Naive thymus-derived CD8-positive, alpha-beta T cell (primary cell): ENCODE results near the gene ATP8B1. TPM values are rescaled to one million over a fixed set of nuclear protein-coding genes. Genes with fewer than 3 reads are reported as not detected.
"Not testable (repeated sequence)": the region's sequence is repeated elsewhere in the genome, so short reads cannot be mapped to it uniquely, and the experiment has no call there.

ENCODE experiments used
- ATAC-seq, 2 donors: fragments of 150-1000 bp; cut with Tn5 transposase in 1 of 2; sonication (Bioruptor Pico), chemical (Tn5 transposase) in 1 of 2; 1 replicate in 1 of 2; 2 replicates in 1 of 2; pipeline ENCODE4 v1.10.0; 2021; ENCODE audit warnings: mild to moderate bottlenecking in 2 of 2, moderate library complexity in 2 of 2
- POLR2A ChIA-PET: fragments of 350-600 bp; sonication (Branson Sonifier 250); formaldehyde crosslinking; loops from one replicate; lab custom pipeline; 2021; ENCODE audit warnings: antibody characterized with exemption; lab: Charles Lee
- DNase-seq, 10 donors: peaks; one replicate each; pipeline versions ENCODE4 v3.0.0 to v3.0.0-alpha.2; 2020 to 2022
- H3K27ac Mint-ChIP-seq, 10 donors: one replicate each; pipeline ENCODE4 v1.8.0; 2020 to 2022; ENCODE audit warnings: mild to moderate bottlenecking in 10 of 10, mixed read lengths in 10 of 10, moderate library complexity in 4 of 10, inconsistent platforms in 1 of 10
- H3K27me3 Mint-ChIP-seq, 5 donors: one replicate each; pipeline ENCODE4 v1.8.0; 2021 to 2022; ENCODE audit warnings: mixed read lengths in 5 of 5
- H3K36me3 Mint-ChIP-seq, 3 donors: one replicate each; pipeline ENCODE4 v1.8.0; 2020 to 2022; ENCODE audit warnings: mixed read lengths in 3 of 3, mild to moderate bottlenecking in 2 of 3, inconsistent platforms in 1 of 3
- H3K4me1 Mint-ChIP-seq, 4 donors: one replicate each; pipeline ENCODE4 v1.8.0; 2021 to 2022; ENCODE audit warnings: mixed read lengths in 4 of 4
- H3K4me3 Mint-ChIP-seq, 10 donors: one replicate each; pipeline ENCODE4 v1.8.0; 2020 to 2022; ENCODE audit warnings: mild to moderate bottlenecking in 10 of 10, mixed read lengths in 10 of 10, moderate library complexity in 6 of 10, inconsistent platforms in 1 of 10
- H3K9me3 Mint-ChIP-seq, 9 donors: one replicate each; pipeline ENCODE4 v1.8.0; 2020 to 2022; ENCODE audit warnings: mixed read lengths in 9 of 9, mild to moderate bottlenecking in 3 of 9, inconsistent platforms in 1 of 9, moderate library complexity in 1 of 9
- polyA plus RNA-seq, 3 donors: library from polyadenylated mRNA; unstranded; fragments of 300-500 nt; fragmentation: Illumina TruSeq; gene quantifications; one replicate each; pipeline ENCODE4 v1.2.3, GENCODE V29; 2021
- total RNA-seq, 8 experiments: library from RNA in 2 of 8; stranded (reverse) in 2 of 8; gene quantifications; one replicate each; pipeline ENCODE4 v1.2.3 and lab custom pipeline; 2021 to 2026

ATP8B1 gene
- total and polyA plus RNA-seq, 5 experiments from 2014 or later, result 0.08 TPM; not detected in 4

GRCh38 chr18:57659460-57660102 is 143.5 kb downstream of the ATP8B1 start:
- POLR2A ChIA-PET, result no interaction called here
- H3K9me3 Mint-ChIP-seq, result peaks cover 0 to 15% (median 6%) of the 10 kb centered on the region in 9 donors
- H3K36me3 Mint-ChIP-seq, result peaks cover 9 to 17% (median 12%) of the 10 kb centered on the region in 3 donors
- no peak overlapping the region for H3K4me3 Mint-ChIP-seq
- H3K27ac Mint-ChIP-seq, result peak overlapping the region in 2 of 10 donors; percentile 35 to 43
- ATAC-seq (no peak), DNase-seq (no peak)
- H3K27me3 Mint-ChIP-seq, result no peaks in the 10 kb centered on the region
- peaks cover 21 to 39% (median 31%) of the 10 kb centered on the region in 4 donors for H3K4me1 Mint-ChIP-seq

- no peak overlapping the region for H3K4me3 Mint-ChIP-seq
- no peak overlapping the region for H3K27ac Mint-ChIP-seq
- ATAC-seq, result no peak
Measured at GRCh38 chr18:57657542-57657941, 145.6 kb downstream of the ATP8B1 start.

GRCh38 chr18:57655740-57656139 is 147.4 kb downstream of the ATP8B1 start:
- peaks cover 15 to 20% (median 20%) of the 10 kb centered on the region in 4 donors for H3K4me1 Mint-ChIP-seq
- no peak for ATAC-seq

More at GRCh38 chr18:57657542-57657941, 145.6 kb downstream of the ATP8B1 start:
- Mint-ChIP-seq H3K4me1 (peaks cover 19 to 23% (median 21%) of the 10 kb centered on the region in 4 donors), H3K36me3 (peaks cover 12 to 20% (median 19%) of the 10 kb centered on the region in 3 donors), H3K9me3 (peaks cover 0 to 18% (median 6%) of the 10 kb centered on the region in 9 donors), H3K27me3 (no peaks in the 10 kb centered on the region)
- DNase-seq, result no peak
- POLR2A ChIA-PET, result no interaction called here

GRCh38 chr18:57651914-57652313 is 151.2 kb downstream of the ATP8B1 start:
- no peak overlapping the region for H3K27ac Mint-ChIP-seq
- no peak for DNase-seq
- POLR2A ChIA-PET, result no interaction called here
- H3K9me3 Mint-ChIP-seq, result peaks cover 0 to 16% (median 6%) of the 10 kb centered on the region in 9 donors
- no peaks in the 10 kb centered on the region for H3K27me3 Mint-ChIP-seq
- no peak overlapping the region for H3K4me3 Mint-ChIP-seq
- H3K36me3 Mint-ChIP-seq, result peaks cover 12 to 19% (median 17%) of the 10 kb centered on the region in 3 donors
- no peak for ATAC-seq
- H3K4me1 Mint-ChIP-seq, result peaks cover 5 to 18% (median 17%) of the 10 kb centered on the region in 4 donors

More at GRCh38 chr18:57655740-57656139, 147.4 kb downstream of the ATP8B1 start:
- Mint-ChIP-seq H3K4me3 (no peak overlapping the region), H3K9me3 (peaks cover 0 to 18% (median 6%) of the 10 kb centered on the region in 9 donors), H3K36me3 (peaks cover 12 to 19% (median 17%) of the 10 kb centered on the region in 3 donors), H3K27me3 (no peaks in the 10 kb centered on the region), H3K27ac (no peak overlapping the region)
- POLR2A ChIA-PET, result no interaction called here
- no peak for DNase-seq

GRCh38 chr18:57649556-57650500 is 153.3 kb downstream of the ATP8B1 start:
- DNase-seq, result no peak
- POLR2A ChIA-PET, result interaction anchor here (0.5 kb wide), 1 partner anchor 331 kb away, joined by 4 read pairs; no protein-coding TSS in a partner anchor
- peaks cover under 1 to 21% (median 12%) of the 10 kb centered on the region in 3 donors for H3K36me3 Mint-ChIP-seq
- H3K9me3 Mint-ChIP-seq, result peaks cover 0 to 5% (median 0%) of the 10 kb centered on the region in 9 donors
- ATAC-seq, result no peak
- H3K4me1 Mint-ChIP-seq, result peaks cover 9 to 30% (median 26%) of the 10 kb centered on the region in 4 donors
- H3K27me3 Mint-ChIP-seq, result no peaks in the 10 kb centered on the region
- H3K27ac Mint-ChIP-seq, result peak overlapping the region in 1 of 10 donors; percentile 17
- H3K4me3 Mint-ChIP-seq, result no peak overlapping the region

- no peaks in the 10 kb centered on the region for H3K9me3 Mint-ChIP-seq
- POLR2A ChIA-PET, result no interaction called here
- peaks cover 0 to 18% (median 9%) of the 10 kb centered on the region in 3 donors for H3K36me3 Mint-ChIP-seq
- no peaks in the 10 kb centered on the region for H3K27me3 Mint-ChIP-seq
- ATAC-seq (no peak), DNase-seq (no peak)
- H3K4me3 Mint-ChIP-seq, result no peak overlapping the region
- peaks cover 12 to 33% (median 29%) of the 10 kb centered on the region in 4 donors for H3K4me1 Mint-ChIP-seq
- H3K27ac Mint-ChIP-seq, result no peak overlapping the region
Measured at GRCh38 chr18:57648414-57648813, 154.7 kb downstream of the ATP8B1 start.

- H3K27ac Mint-ChIP-seq, result peak overlapping the region in 1 of 10 donors; percentile 14
- POLR2A ChIA-PET, result no interaction called here
- H3K36me3 Mint-ChIP-seq, result peaks cover 4 to 37% (median 16%) of the 10 kb centered on the region in 3 donors
- H3K27me3 Mint-ChIP-seq, result no peaks in the 10 kb centered on the region
- DNase-seq (no peak), ATAC-seq (no peak)
- H3K4me1 Mint-ChIP-seq, result peaks cover 18 to 33% (median 22%) of the 10 kb centered on the region in 4 donors
- H3K9me3 Mint-ChIP-seq, result no peaks in the 10 kb centered on the region
- peak overlapping the region in 1 of 10 donors; percentile 28 for H3K4me3 Mint-ChIP-seq
Measured at GRCh38 chr18:57644540-57644939, 158.6 kb downstream of the ATP8B1 start.

GRCh38 chr18:57643726-57644125 is 159.4 kb downstream of the ATP8B1 start:
- H3K9me3 Mint-ChIP-seq, H3K27me3 Mint-ChIP-seq, DNase-seq, ATAC-seq, POLR2A ChIA-PET, H3K4me3 Mint-ChIP-seq, H3K27ac Mint-ChIP-seq: not testable (repeated sequence)
- peaks cover 4 to 37% (median 16%) of the 10 kb centered on the region in 3 donors for H3K36me3 Mint-ChIP-seq
- H3K4me1 Mint-ChIP-seq, result peaks cover 18 to 27% (median 20%) of the 10 kb centered on the region in 4 donors

- POLR2A ChIA-PET, DNase-seq: not testable (repeated sequence)
Measured at GRCh38 chr18:57642462-57642861, 160.7 kb downstream of the ATP8B1 start.

GRCh38 chr18:57640749-57641148 is 162.4 kb downstream of the ATP8B1 start:
- POLR2A ChIA-PET, result no interaction called here
- H3K9me3 Mint-ChIP-seq, result no peaks in the 10 kb centered on the region
- no peak for ATAC-seq
- H3K4me3 Mint-ChIP-seq, result no peak overlapping the region
- H3K4me1 Mint-ChIP-seq, result peaks cover 11 to 20% (median 17%) of the 10 kb centered on the region in 4 donors
- H3K36me3 Mint-ChIP-seq, result peaks cover 4 to 45% (median 15%) of the 10 kb centered on the region in 3 donors
- H3K27ac Mint-ChIP-seq, result peak overlapping the region in 2 of 10 donors; percentile 15 to 48
- no peaks in the 10 kb centered on the region for H3K27me3 Mint-ChIP-seq
- DNase-seq, result no peak

More at GRCh38 chr18:57642462-57642861, 160.7 kb downstream of the ATP8B1 start:
- ATAC-seq, H3K9me3 Mint-ChIP-seq, H3K27me3 Mint-ChIP-seq: not testable (repeated sequence)
- H3K27ac Mint-ChIP-seq, result peak overlapping the region in 2 of 10 donors; percentile 75 to 83
- H3K4me1 Mint-ChIP-seq, result peaks cover 21 to 24% (median 22%) of the 10 kb centered on the region in 4 donors
- peak overlapping the region in 1 of 10 donors; percentile 24 for H3K4me3 Mint-ChIP-seq
- H3K36me3 Mint-ChIP-seq, result peaks cover 4 to 47% (median 16%) of the 10 kb centered on the region in 3 donors

GRCh38 chr18:57640236-57640635 is 162.9 kb downstream of the ATP8B1 start:
- peak overlapping the region in 2 of 10 donors; percentile 19 to 48 for H3K27ac Mint-ChIP-seq
- POLR2A ChIA-PET, result no interaction called here

More at GRCh38 chr18:57640236-57640635, 162.9 kb downstream of the ATP8B1 start:
- DNase-seq (no peak), ATAC-seq (no peak)
- H3K36me3 Mint-ChIP-seq, result peaks cover 4 to 45% (median 14%) of the 10 kb centered on the region in 3 donors
- no peaks in the 10 kb centered on the region for H3K27me3 Mint-ChIP-seq
- no peaks in the 10 kb centered on the region for H3K9me3 Mint-ChIP-seq
- H3K4me3 Mint-ChIP-seq, result no peak overlapping the region
- H3K4me1 Mint-ChIP-seq, result peaks cover 12 to 22% (median 17%) of the 10 kb centered on the region in 4 donors
